OCI-LY3 (cell line): Measurements from ENCODE around the gene RPLP2.

Source experiments
- H2AFZ ChIP-seq: fragments of 200-600, 300-600 bp; shearing (Covaris generic); 2 replicates; pipeline ENCODE4 v1.6.0; 2014; ENCODE audit warnings: antibody characterized with exemption, low read depth, low read length
- H3K27ac ChIP-seq: fragments of 200-600, 300-600 bp; sonication (generic); 2 replicates; pipeline ENCODE4 v1.5.1; 2014; ENCODE audit warnings: mild to moderate bottlenecking, low read length, moderate library complexity, mixed read lengths
- H3K27me3 ChIP-seq: fragments of 200-600, 300-600 bp; sonication (generic); 2 replicates; pipeline ENCODE4 v1.6.1; 2014; ENCODE audit warnings: low read depth, low read length, mixed read lengths
- H3K36me3 ChIP-seq: fragments of 200-600, 300-600 bp; sonication (generic); replicated peaks from 2 replicates; pipeline ENCODE3; 2014; ENCODE audit warnings: low read depth, low read length, mixed read lengths
- H3K4me1 ChIP-seq: fragments of 300-600, 200-600 bp; sonication (generic); 2 replicates; pipeline ENCODE4 v1.6.1; 2014; ENCODE audit warnings: low read length, mixed read lengths
- H3K4me2 ChIP-seq: fragments of 200-600, 300-600 bp; sonication (generic); 2 replicates; pipeline ENCODE4 v1.6.1; 2014; ENCODE audit warnings: low read length, mixed read lengths
- H3K4me3 ChIP-seq: fragments of 300-600, 200-600 bp; sonication (generic); 2 replicates; pipeline ENCODE4 v1.5.1; 2014; ENCODE audit warnings: antibody characterized with exemption, mild to moderate bottlenecking, low read length, moderate library complexity
- H3K79me2 ChIP-seq: fragments of 300-600, 200-600 bp; shearing (Covaris generic); 2 replicates; pipeline ENCODE4 v1.6.1; 2014; ENCODE audit warnings: mild to moderate bottlenecking, low read length, mixed read lengths
- H3K9ac ChIP-seq: fragments of 300-600, 200-600 bp; shearing (Covaris generic); 2 replicates; pipeline ENCODE4 v1.6.0; 2014; ENCODE audit warnings: mild to moderate bottlenecking, low read length, moderate library complexity
- H3K9me3 ChIP-seq: fragments of 200-600, 300-600 bp; shearing (Covaris generic); 2 replicates; pipeline ENCODE4 v1.6.1; 2014; ENCODE audit warnings: low read length, mixed read lengths; ENCODE audit not compliant: insufficient read depth
- H4K20me1 ChIP-seq: fragments of 200-600, 300-600 bp; sonication (generic); 2 replicates; pipeline ENCODE4 v1.6.1; 2016; ENCODE audit warnings: low read length, mixed read lengths; ENCODE audit not compliant: insufficient read depth
- CTCF ChIP-seq: fragments of 200-600, 300-600 bp; sonication (generic); IDR thresholded peaks from 2 replicates; pipeline ENCODE4 v1.5.1; 2014; ENCODE audit warnings: antibody characterized with exemption, low read length, low read depth
- EZH2phosphoT487 ChIP-seq: fragments of 200-600 bp; shearing (Covaris generic); IDR thresholded peaks from 2 replicates; pipeline ENCODE4 v1.6.1; 2018; ENCODE audit warnings: antibody characterized with exemption, mixed run types, low read depth

Gene RPLP2

DNA sequence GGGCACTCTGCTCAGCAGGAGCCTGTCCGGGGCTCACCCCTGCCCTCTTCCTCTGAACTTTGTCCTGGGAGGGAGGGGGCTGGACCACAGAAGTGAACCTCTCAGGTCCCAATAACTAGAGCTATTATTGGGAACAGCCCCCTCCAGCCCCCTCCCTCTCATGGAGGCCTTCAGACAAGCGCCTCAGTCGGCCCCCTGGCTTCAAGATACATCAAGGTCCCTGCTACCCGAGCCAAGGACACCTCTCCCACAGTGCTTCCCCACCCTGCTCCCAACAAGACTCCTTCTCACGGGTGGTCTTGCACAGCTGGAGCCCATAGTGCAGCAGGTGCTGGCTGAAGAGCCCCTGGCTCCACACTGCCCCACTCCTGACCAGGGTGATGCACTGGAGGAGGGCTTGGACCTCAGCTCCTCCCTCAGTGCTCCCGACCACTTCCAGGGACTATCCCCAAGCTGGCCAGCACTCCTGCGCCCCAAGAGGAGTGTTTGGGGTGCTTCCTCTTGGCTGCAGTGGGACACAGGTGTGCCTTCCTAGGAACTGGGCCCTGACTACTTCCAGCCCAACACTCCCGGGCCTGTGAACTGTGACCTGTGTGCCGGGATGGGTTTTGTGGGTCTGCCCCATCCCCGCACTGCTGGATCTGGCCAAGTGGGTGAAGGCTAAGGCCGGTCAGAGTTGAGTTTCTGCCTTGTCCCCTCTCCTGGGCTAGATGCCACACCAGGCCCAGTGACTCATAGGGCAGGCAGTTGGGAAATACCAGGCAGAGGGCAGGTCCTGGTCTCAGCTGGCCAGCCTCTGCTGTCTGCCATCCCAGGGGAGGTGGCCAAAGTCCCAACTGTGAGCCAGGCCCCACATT, 11.1 kb downstream of the RPLP2 start:
- Histone ChIP-seq H3K4me2 (peak overlapping the region; percentile 99), H3K4me1 (peaks cover 15% of the 10 kb centered on the region), H2AFZ (no peak overlapping the region), H3K4me3 (peak overlapping the region; percentile 86), H3K9ac (peak overlapping the region; percentile 86), H3K27me3 (no peaks in the 10 kb centered on the region), H3K9me3 (no peaks in the 10 kb centered on the region), H4K20me1 (peaks cover 16% of the 10 kb centered on the region), H3K27ac (no peak overlapping the region), H3K79me2 (peaks cover 11% of the 10 kb centered on the region; the same call in 1 of the 2 replicates), H3K36me3 (peaks cover 11% of the 10 kb centered on the region)
- TF ChIP-seq EZH2phosphoT487 (no peak), CTCF (no peak)

DNA sequence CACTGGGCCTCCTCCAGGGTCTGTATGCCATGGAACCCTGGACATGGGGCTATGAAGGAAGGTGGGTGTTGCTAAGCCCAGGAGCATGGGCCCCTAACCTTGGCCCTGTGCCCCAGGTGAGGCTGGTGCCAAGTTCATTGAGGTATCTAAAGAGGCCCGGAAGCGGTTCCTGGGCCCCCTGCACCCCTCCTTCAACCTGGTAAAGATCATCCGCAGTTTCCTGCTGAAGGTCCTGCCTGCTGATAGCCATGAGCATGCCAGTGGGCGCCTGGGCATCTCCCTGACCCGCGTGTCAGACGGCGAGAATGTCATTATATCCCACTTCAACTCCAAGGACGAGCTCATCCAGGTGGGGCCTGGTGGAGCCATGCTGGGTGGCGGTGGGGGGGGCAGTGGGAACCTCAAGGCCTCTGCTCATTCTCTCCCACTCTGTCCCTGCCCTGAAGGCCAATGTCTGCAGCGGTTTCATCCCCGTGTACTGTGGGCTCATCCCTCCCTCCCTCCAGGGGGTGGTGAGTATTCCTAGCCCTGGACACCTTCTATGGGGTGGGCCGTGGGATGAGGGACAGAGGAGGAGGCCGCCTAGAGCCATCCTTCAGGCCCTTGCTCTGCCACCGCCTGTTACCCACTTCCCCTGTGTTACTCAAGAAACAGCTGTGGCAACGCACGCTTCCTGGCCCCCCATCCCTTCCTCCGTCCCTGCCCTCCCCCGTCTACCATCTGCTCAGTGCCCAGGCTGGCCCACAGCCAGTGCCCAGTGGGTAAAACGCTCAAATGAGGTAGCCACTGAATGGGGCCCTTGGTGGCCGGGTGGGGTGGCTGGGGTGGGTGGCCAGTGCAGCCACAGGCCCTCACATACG, 12.0 kb downstream of the RPLP2 start:
- Histone ChIP-seq H3K79me2 (peaks cover 11% of the 10 kb centered on the region; the same call in 1 of the 2 replicates), H4K20me1 (peaks cover 16% of the 10 kb centered on the region), H3K9me3 (no peaks in the 10 kb centered on the region), H3K4me2 (no peak overlapping the region), H3K27me3 (no peaks in the 10 kb centered on the region), H2AFZ (no peak overlapping the region), H3K4me1 (peaks cover 23% of the 10 kb centered on the region), H3K9ac (no peak overlapping the region), H3K27ac (no peak overlapping the region), H3K36me3 (peaks cover 11% of the 10 kb centered on the region), H3K4me3 (no peak overlapping the region)
- TF ChIP-seq CTCF (no peak), EZH2phosphoT487 (no peak)

- Histone ChIP-seq H3K79me2 (peaks cover 11% of the 10 kb centered on the region; the same call in 1 of the 2 replicates), H3K9me3 (no peaks in the 10 kb centered on the region), H3K4me3 (no peak overlapping the region), H3K27ac (no peak overlapping the region), H3K4me1 (peaks cover 32% of the 10 kb centered on the region), H4K20me1 (peaks cover 16% of the 10 kb centered on the region), H3K4me2 (no peak overlapping the region), H3K36me3 (peaks cover 11% of the 10 kb centered on the region), H3K27me3 (no peaks in the 10 kb centered on the region), H2AFZ (no peak overlapping the region), H3K9ac (no peak overlapping the region)
- TF ChIP-seq EZH2phosphoT487 (no peak), CTCF (no peak)
Measured at GRCh38 chr11:823441-824291, 13.9 kb downstream of the RPLP2 start.
